ENCODE measurements around the gene INPP5A. TPM values are rescaled to one million over a fixed set of nuclear protein-coding genes. Genes with fewer than 3 reads are reported as not detected.

The INPP5A gene
- total and polyA plus RNA-seq, 2 of the 13 experiments (the other 11 are each of a cell fraction or from before 2014, with no cell fraction given), result 17.5 to 37.9 TPM

DNA sequence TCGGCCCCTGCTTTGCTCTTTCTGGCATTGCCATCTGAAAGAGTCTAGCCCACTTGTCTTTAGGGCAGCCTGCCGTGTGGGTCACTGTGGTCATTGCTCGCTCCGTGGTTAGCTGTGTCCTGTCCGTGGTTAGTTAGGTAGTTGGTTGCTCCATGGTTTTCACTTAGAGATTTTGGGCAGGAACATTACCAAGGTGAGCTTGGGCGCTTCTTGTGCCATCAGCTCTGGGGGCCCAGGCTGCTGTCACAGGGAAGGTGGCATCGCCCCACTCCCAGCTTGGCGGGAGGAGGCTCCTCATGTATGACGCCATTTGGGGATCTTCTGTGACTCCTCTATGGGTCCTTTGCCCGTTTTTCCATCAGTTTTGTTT, 53.1 kb downstream of the INPP5A start:
- DNase-seq (ENCODE audit: low spot score), result no peak
- POLR2A ChIA-PET, result interaction anchor here (0.6 to 1.7 kb wide), 5 partner anchors 19 to 131 kb away, joined by 3 to 14 read pairs (median 3); no protein-coding TSS in a partner anchor
- peaks cover 48% of the 10 kb centered on the region for H3K4me1 ChIP-seq (ENCODE audit: insufficient read depth, low read length)
- 35% methylated on average over 10 of the region's 10 CpGs for WGBS (ENCODE audit: low lambda C conversion rate)
- TF ChIP-seq MIER3 (CRISPR knock-in tag; IDR thresholded peaks at IDR 0.05; ENCODE audit: borderline replicate concordance) (peak; percentile 11; the same call in 1 of the 2 replicates), ZNF891 (CRISPR knock-in tag; IDR thresholded peaks at IDR 0.05) (peak; percentile 7; the same call in 1 of the 2 replicates), TAF1 (CRISPR knock-in tag; IDR thresholded peaks at IDR 0.05) (peak; percentile 6; the same call in 1 of the 2 replicates), NFKB2 (CRISPR knock-in tag; IDR thresholded peaks at IDR 0.05; ENCODE audit: borderline replicate concordance) (0 out of 2 replicates have a peak, but pooled peaks have one; percentile 39), SRSF9 (IDR thresholded peaks at IDR 0.05; ENCODE audit: borderline replicate concordance, insufficient read depth, low read depth, low read length, poor library complexity, severe bottlenecking) (no peak), ZFP36 (IDR thresholded peaks at IDR 0.05; ENCODE audit: borderline replicate concordance, low read depth, low read length, partially characterized antibody) (no peak), ZNF232 (CRISPR knock-in tag; IDR thresholded peaks at IDR 0.05; ENCODE audit: borderline replicate concordance) (peak; percentile 31; the same call in 1 of the 2 replicates), ZNF335 (CRISPR knock-in tag; IDR thresholded peaks at IDR 0.05) (no peak), ZNF75D (CRISPR knock-in tag; IDR thresholded peaks at IDR 0.05; ENCODE audit: borderline replicate concordance) (0 out of 2 replicates have a peak, but pooled peaks have one; percentile 40), HNRNPL (IDR thresholded peaks at IDR 0.05; ENCODE audit: low read depth, low read length) (peak; percentile 87), GZF1 (CRISPR knock-in tag; IDR thresholded peaks at IDR 0.05) (no peak)
- TF ChIP-seq, protein P1, sequence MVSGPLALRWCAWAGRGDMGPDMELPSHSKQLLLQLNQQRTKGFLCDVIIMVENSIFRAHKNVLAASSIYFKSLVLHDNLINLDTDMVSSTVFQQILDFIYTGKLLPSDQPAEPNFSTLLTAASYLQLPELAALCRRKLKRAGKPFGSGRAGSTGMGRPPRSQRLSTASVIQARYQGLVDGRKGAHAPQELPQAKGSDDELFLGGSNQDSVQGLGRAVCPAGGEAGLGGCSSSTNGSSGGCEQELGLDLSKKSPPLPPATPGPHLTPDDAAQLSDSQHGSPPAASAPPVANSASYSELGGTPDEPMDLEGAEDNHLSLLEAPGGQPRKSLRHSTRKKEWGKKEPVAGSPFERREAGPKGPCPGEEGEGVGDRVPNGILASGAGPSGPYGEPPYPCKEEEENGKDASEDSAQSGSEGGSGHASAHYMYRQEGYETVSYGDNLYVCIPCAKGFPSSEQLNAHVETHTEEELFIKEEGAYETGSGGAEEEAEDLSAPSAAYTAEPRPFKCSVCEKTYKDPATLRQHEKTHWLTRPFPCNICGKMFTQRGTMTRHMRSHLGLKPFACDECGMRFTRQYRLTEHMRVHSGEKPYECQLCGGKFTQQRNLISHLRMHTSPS (CRISPR knock-in tag; IDR thresholded peaks at IDR 0.05; ENCODE audit: low read depth), result peak; percentile 84
- H3K79me2 ChIP-seq (ENCODE audit: insufficient read depth, low read length), result peaks cover 40% of the 10 kb centered on the region
- TSS peak; percentile 68 for BruUV-seq (replicated peaks)
- ATAC-seq, result peak; percentile 53
- peak overlapping the region; percentile 88 for H3K27ac ChIP-seq (ENCODE audit: extremely low read length, insufficient read depth, low read length)
- in situ Hi-C loops (cut with HindIII; ENCODE audit: extremely low pct_ligation_motif_present, low pct_unique_long_range_greater_than_20kb), result no loop called here
- H2AFZ ChIP-seq (ENCODE audit: low read length), result no peak overlapping the region
- no peaks in the 10 kb centered on the region for H3K9me3 ChIP-seq (ENCODE audit: low read length)
- CTCF ChIA-PET (ENCODE audit: low intra/inter-chr PET ratio, low total read pairs), result no interaction called here
- peak overlapping the region in 2 of 3 experiments; percentile 64 to 72; a peak in 3 of 6 replicates for H3K4me3 ChIP-seq (replicated peaks in 1 of 3; ENCODE audit: insufficient read depth in 1 of 3, low read depth in 2 of 3, low read length in 3 of 3)
- no peaks in the 10 kb centered on the region for H4K20me1 ChIP-seq (ENCODE audit: insufficient read depth, low read length)
- H3K27me3 ChIP-seq (ENCODE audit: control insufficient read depth in 1 of 2, insufficient read depth in 2 of 2, low read length in 2 of 2), result no peaks in the 10 kb centered on the region; a peak in 1 of 5 replicates
- FAIRE-seq, result no peak
- no peaks in the 10 kb centered on the region for H3K36me3 ChIP-seq (replicated peaks in 1 of 2; ENCODE audit: control insufficient read depth in 1 of 2, insufficient read depth in 2 of 2, low read length in 2 of 2)
- intact Hi-C loops (cut with micrococcal nuclease; ENCODE audit: unreplicated experiment), result loop anchor here (5.0 kb wide), 3 partner anchors 47 to 128 kb away; no protein-coding TSS in a partner anchor
- peak overlapping the region; percentile 95 for H3K4me2 ChIP-seq (ENCODE audit: low read depth, low read length)
- peak overlapping the region; percentile 36; the same call in 1 of the 2 replicates for H3K9ac ChIP-seq (ENCODE audit: insufficient read depth, low read depth, low read length)

All from HepG2 (cell line).